HL-60 (cell line): ENCODE results near the gene MRPS35.

ENCODE experiments used
- DNase-seq, 2 experiments: peaks; one replicate each; pipeline ENCODE4 v3.0.0-alpha.2; 2010 to 2020; ENCODE audit warnings: low read depth in 1 of 2, low spot score in 1 of 2
- H3K27ac ChIP-seq: fragments of 250-450 bp; sonication (Bioruptor Pico); replicated peaks from 2 replicates; pipeline ENCODE4 v1.5.1; 2020; ENCODE audit warnings: mild to moderate bottlenecking, moderate library complexity
- H3K27me3 ChIP-seq: fragments of 250-450 bp; sonication (Bioruptor Pico); 2 replicates; pipeline ENCODE4 v1.5.1; 2021; ENCODE audit warnings: mild to moderate bottlenecking, moderate library complexity; ENCODE audit not compliant: insufficient read depth, poor library complexity, severe bottlenecking
- H3K4me3 ChIP-seq: replicated peaks from 2 replicates; pipeline ENCODE4 v1.5.1; 2011; ENCODE audit warnings: mild to moderate bottlenecking, control low read depth, low read length; ENCODE audit not compliant: insufficient read depth
- GABPA ChIP-seq: IDR thresholded peaks from 2 replicates; pipeline ENCODE4 v1.6.1; 2012; ENCODE audit warnings: low read depth
- POLR2AphosphoS5 ChIP-seq: IDR thresholded peaks from 2 replicates; pipeline ENCODE4 v1.6.1; 2012; ENCODE audit warnings: low read depth
- SPI1 ChIP-seq: IDR thresholded peaks from 2 replicates; pipeline ENCODE4 v1.6.1; 2012; ENCODE audit warnings: low read depth, mild to moderate bottlenecking, borderline replicate concordance
- TF ChIP-seq, protein P1 (sequence below): IDR thresholded peaks from 2 replicates; pipeline ENCODE4 v1.6.1; 2012; ENCODE audit warnings: low read depth; ENCODE audit not compliant: insufficient replicate concordance
- TF ChIP-seq, protein P2 (sequence below): IDR thresholded peaks from one replicate; pipeline ENCODE4 v1.5.1; 2011; ENCODE audit warnings: low read length, control low read depth, inconsistent platforms; ENCODE audit not compliant: insufficient read depth

The MRPS35 gene

DNA sequence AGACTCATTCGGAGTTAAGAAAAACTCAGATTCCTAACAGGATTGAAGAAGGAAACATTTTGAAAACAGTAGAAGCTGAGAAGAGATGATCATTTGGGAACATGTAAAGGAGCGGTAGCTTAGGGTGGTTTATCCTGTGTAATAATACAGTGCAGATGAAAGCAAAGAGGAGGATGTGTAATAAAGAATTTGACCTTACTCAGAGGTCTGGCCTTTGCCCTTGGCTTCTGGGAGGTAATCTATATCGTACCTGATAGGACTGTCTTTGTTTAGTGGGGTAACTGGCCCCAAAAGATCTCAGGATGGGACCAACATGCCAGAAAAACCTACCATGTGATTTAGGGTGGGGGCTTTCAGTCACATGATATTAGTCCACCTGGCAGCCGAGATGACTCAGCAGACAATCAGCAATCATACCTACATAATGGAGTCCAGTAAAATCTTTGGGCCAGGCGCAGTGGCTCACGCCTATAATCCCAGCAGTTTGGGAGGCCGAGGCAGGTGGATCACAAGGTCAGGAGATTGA lies 46.1 kb downstream of the MRPS35 start:
- TF ChIP-seq, protein P1, sequence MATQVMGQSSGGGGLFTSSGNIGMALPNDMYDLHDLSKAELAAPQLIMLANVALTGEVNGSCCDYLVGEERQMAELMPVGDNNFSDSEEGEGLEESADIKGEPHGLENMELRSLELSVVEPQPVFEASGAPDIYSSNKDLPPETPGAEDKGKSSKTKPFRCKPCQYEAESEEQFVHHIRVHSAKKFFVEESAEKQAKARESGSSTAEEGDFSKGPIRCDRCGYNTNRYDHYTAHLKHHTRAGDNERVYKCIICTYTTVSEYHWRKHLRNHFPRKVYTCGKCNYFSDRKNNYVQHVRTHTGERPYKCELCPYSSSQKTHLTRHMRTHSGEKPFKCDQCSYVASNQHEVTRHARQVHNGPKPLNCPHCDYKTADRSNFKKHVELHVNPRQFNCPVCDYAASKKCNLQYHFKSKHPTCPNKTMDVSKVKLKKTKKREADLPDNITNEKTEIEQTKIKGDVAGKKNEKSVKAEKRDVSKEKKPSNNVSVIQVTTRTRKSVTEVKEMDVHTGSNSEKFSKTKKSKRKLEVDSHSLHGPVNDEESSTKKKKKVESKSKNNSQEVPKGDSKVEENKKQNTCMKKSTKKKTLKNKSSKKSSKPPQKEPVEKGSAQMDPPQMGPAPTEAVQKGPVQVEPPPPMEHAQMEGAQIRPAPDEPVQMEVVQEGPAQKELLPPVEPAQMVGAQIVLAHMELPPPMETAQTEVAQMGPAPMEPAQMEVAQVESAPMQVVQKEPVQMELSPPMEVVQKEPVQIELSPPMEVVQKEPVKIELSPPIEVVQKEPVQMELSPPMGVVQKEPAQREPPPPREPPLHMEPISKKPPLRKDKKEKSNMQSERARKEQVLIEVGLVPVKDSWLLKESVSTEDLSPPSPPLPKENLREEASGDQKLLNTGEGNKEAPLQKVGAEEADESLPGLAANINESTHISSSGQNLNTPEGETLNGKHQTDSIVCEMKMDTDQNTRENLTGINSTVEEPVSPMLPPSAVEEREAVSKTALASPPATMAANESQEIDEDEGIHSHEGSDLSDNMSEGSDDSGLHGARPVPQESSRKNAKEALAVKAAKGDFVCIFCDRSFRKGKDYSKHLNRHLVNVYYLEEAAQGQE = no peak
- TF ChIP-seq, protein P2, sequence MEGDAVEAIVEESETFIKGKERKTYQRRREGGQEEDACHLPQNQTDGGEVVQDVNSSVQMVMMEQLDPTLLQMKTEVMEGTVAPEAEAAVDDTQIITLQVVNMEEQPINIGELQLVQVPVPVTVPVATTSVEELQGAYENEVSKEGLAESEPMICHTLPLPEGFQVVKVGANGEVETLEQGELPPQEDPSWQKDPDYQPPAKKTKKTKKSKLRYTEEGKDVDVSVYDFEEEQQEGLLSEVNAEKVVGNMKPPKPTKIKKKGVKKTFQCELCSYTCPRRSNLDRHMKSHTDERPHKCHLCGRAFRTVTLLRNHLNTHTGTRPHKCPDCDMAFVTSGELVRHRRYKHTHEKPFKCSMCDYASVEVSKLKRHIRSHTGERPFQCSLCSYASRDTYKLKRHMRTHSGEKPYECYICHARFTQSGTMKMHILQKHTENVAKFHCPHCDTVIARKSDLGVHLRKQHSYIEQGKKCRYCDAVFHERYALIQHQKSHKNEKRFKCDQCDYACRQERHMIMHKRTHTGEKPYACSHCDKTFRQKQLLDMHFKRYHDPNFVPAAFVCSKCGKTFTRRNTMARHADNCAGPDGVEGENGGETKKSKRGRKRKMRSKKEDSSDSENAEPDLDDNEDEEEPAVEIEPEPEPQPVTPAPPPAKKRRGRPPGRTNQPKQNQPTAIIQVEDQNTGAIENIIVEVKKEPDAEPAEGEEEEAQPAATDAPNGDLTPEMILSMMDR = no peak
- TF ChIP-seq GABPA (no peak), POLR2AphosphoS5 (no peak), SPI1 (no peak)
- no peak overlapping the region for H3K4me3 ChIP-seq
- no peak overlapping the region for H3K27ac ChIP-seq
- no peaks in the 10 kb centered on the region for H3K27me3 ChIP-seq
- DNase-seq = no peak

DNA sequence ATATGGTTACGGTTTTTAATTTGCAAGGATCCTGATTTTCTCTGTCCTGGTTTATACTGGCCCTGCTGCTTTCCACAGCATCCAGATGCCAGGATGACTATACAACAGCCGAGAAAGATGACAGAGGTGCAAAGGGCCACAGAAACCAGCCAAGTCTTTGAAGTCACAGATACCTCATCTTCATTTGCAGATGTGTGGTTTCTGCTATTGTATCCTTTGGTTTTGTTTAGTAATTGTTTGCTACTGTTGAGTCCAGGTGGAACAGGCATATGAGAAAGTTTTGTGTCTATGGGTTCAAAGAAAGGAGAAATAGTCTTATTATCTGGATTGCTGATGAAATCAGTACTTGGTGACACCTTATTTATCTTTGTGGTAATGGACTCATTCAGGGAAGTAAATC lies 52.1 kb downstream of the MRPS35 start:
- H3K4me3 ChIP-seq = no peak overlapping the region
- DNase-seq = no peak
- TF ChIP-seq SPI1 (no peak), GABPA (no peak), POLR2AphosphoS5 (no peak)
- TF ChIP-seq, protein P2 = no peak
- no peaks in the 10 kb centered on the region for H3K27me3 ChIP-seq
- H3K27ac ChIP-seq = no peak overlapping the region

DNA sequence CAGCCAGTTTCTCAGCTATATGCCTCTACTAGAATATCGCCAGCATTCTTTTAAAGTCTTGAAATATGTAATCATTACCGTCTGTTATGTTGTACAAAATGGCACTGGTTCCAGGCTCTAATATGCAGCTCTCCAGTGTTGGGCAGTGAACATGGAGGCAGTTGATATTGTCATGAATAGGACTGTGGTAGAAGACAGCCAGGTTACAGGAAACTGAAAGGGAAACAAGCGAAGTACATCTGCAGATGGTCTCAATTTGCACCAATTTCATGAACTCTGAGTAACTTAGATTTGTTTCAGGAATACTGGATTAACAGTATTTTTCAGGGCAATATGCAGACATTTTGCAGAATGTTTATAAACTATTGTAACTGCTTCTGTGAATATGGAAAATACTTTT lies 56.0 kb downstream of the MRPS35 start:
- no peak for DNase-seq
- H3K4me3 ChIP-seq = no peak overlapping the region
- TF ChIP-seq SPI1 (no peak), GABPA (no peak), POLR2AphosphoS5 (no peak)
- TF ChIP-seq, protein P2 = no peak
- TF ChIP-seq, protein P1 = no peak
- H3K27me3 ChIP-seq = no peaks in the 10 kb centered on the region
- no peak overlapping the region for H3K27ac ChIP-seq

DNA sequence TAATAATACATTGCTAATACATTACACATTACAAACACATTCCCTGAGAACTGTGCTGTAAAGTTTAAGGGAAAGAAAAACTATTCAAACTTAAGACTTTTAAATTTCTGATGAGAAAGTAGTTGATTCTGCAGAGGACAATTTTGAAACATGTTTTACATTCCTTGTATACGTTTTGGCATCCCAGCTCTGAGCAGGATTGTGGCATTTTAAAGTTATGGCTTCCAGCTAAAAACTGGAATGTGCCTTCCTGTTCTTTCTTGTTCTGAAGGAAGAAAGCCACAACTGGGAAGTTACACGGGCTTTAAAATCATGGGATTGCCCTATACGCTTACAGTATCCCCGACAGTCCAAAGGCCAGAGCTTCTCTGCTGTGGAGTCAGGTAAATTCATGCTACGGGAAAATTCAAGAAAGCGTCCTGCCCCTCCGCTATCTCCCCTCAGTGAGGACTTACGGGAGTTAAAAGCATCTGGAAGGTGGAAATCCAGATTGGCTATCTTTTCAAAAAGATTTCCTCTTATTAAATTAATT lies 58.6 kb downstream of the MRPS35 start:
- no peak overlapping the region for H3K4me3 ChIP-seq
- DNase-seq = no peak
- H3K27ac ChIP-seq = no peak overlapping the region
- no peaks in the 10 kb centered on the region for H3K27me3 ChIP-seq
- TF ChIP-seq POLR2AphosphoS5 = no peak
